Testis (tissue), 2 donors: ENCODE data around the gene ELMOD3.

Source experiments
- POLR2A ChIP-seq: fragments of 450-650 bp; IDR thresholded peaks from one replicate; pipeline ENCODE4 v1.6.1; 2017; ENCODE audit warnings: antibody characterized with exemption, mild to moderate bottlenecking, moderate library complexity
- TF ChIP-seq, protein P1 (sequence below), 3 experiments: fragments of 450-650 bp in 2 of 3; fragments of 200-600 bp in 1 of 3; sonication (generic) in 1 of 3; IDR thresholded peaks; one replicate each; pipeline ENCODE4 v1.5.1; 2016 to 2019; ENCODE audit warnings: antibody characterized with exemption in 3 of 3, mild to moderate bottlenecking in 2 of 3, moderate library complexity in 1 of 3

- TF ChIP-seq, protein P1, sequence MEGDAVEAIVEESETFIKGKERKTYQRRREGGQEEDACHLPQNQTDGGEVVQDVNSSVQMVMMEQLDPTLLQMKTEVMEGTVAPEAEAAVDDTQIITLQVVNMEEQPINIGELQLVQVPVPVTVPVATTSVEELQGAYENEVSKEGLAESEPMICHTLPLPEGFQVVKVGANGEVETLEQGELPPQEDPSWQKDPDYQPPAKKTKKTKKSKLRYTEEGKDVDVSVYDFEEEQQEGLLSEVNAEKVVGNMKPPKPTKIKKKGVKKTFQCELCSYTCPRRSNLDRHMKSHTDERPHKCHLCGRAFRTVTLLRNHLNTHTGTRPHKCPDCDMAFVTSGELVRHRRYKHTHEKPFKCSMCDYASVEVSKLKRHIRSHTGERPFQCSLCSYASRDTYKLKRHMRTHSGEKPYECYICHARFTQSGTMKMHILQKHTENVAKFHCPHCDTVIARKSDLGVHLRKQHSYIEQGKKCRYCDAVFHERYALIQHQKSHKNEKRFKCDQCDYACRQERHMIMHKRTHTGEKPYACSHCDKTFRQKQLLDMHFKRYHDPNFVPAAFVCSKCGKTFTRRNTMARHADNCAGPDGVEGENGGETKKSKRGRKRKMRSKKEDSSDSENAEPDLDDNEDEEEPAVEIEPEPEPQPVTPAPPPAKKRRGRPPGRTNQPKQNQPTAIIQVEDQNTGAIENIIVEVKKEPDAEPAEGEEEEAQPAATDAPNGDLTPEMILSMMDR (IDR thresholded peaks at IDR 0.05), result no peak
- TF ChIP-seq POLR2A, result no peak
Measured at GRCh38 chr2:85323351-85323987, 31.1 kb upstream of the ELMOD3 start.
